HL-60 (cell line): ENCODE data around the gene TRIM29.

ENCODE experiments used
- POLR2AphosphoS5 ChIP-seq: IDR thresholded peaks from 2 replicates; pipeline ENCODE4 v1.6.1; 2012; ENCODE audit warnings: low read depth
- TF ChIP-seq, protein P1 (sequence below): IDR thresholded peaks from one replicate; pipeline ENCODE4 v1.5.1; 2011; ENCODE audit warnings: low read length, control low read depth, inconsistent platforms; ENCODE audit not compliant: insufficient read depth

DNA sequence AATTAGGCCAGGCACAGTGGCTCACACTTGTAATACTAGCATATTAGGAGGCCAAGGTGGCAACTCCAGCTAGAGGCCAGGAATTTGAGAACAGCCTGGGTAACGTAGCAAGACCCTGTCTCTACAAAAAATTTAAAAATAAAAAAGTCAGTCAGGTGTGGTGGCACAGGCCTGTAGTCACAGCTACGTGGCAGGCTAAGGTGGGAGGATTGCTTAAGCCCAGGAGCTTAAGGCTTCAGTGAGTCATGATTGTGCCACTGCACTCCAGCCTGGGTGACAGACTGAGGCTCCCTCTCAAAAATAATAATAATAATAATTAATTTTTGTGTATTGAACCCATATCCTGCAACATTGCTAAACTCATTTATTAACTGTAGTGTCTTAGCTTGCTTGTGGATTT, 15.3 kb upstream of the TRIM29 start:
- TF ChIP-seq, protein P1, sequence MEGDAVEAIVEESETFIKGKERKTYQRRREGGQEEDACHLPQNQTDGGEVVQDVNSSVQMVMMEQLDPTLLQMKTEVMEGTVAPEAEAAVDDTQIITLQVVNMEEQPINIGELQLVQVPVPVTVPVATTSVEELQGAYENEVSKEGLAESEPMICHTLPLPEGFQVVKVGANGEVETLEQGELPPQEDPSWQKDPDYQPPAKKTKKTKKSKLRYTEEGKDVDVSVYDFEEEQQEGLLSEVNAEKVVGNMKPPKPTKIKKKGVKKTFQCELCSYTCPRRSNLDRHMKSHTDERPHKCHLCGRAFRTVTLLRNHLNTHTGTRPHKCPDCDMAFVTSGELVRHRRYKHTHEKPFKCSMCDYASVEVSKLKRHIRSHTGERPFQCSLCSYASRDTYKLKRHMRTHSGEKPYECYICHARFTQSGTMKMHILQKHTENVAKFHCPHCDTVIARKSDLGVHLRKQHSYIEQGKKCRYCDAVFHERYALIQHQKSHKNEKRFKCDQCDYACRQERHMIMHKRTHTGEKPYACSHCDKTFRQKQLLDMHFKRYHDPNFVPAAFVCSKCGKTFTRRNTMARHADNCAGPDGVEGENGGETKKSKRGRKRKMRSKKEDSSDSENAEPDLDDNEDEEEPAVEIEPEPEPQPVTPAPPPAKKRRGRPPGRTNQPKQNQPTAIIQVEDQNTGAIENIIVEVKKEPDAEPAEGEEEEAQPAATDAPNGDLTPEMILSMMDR = no peak
- TF ChIP-seq POLR2AphosphoS5 = no peak
